Uterus (tissue), 4 donors: Measurements from ENCODE around the gene SLC27A1. TPM values are rescaled to one million over a fixed set of nuclear protein-coding genes. Genes with fewer than 3 reads are reported as not detected.
A peak's percentile ranks its signal among the peaks of the same experiment; 100 is the strongest.

ENCODE experiments used
- DNase-seq, 2 donors: peaks; one replicate each; pipeline ENCODE4 v3.0.0-alpha.2; 2019 to 2020
- H3K27ac ChIP-seq, 2 donors: fragments of 200-600 bp; sonication (generic); 1 replicate in 1 of 2; 2 replicates in 1 of 2; pipeline ENCODE4 v1.5.1; 2016 to 2018
- H3K27me3 ChIP-seq, 2 donors: fragments of 200-600 bp; sonication (generic); one replicate each; pipeline ENCODE4 v1.5.1; 2018 to 2019; ENCODE audit warnings: control low read depth in 1 of 2
- H3K36me3 ChIP-seq, 2 donors: fragments of 200-600 bp; sonication (generic); one replicate each; pipeline ENCODE4 v1.5.1; 2019; ENCODE audit warnings: control low read depth in 1 of 2
- H3K4me1 ChIP-seq, 2 donors: fragments of 200-600 bp; sonication (generic); one replicate each; pipeline ENCODE4 v1.5.1; 2018 to 2019; ENCODE audit warnings: control low read depth in 1 of 2
- H3K4me3 ChIP-seq, 2 donors: fragments of 200-600 bp; sonication (generic); 1 replicate in 1 of 2; 2 replicates in 1 of 2; pipeline ENCODE4 v1.5.1; 2018 to 2019; ENCODE audit warnings: mild to moderate bottlenecking in 1 of 2
- H3K9me3 ChIP-seq, 2 donors: fragments of 200-600 bp; sonication (generic); one replicate each; pipeline ENCODE4 v1.5.1; 2019; ENCODE audit warnings: control low read depth in 1 of 2
- POLR2A ChIP-seq, 2 donors: fragments of 450-650 bp; IDR thresholded peaks; one replicate each; pipeline ENCODE4 v1.6.1; 2016; ENCODE audit warnings: antibody characterized with exemption in 2 of 2, mild to moderate bottlenecking in 1 of 2, moderate library complexity in 1 of 2
- intact Hi-C: fragments of 100-400 bp; cut with DNase I; formaldehyde crosslinking; loops from one replicate; pipeline ENCODE4 v1.15.1; 2023; ENCODE audit warnings: low total_unique reads
- total RNA-seq, 4 donors: library from RNA; depleted of rRNA in 3 of 4; stranded (reverse); fragments of >200 nt in 3 of 4; gene quantifications; one replicate each; pipeline versions ENCODE4 v1.1.0 to v1.2.4, GENCODE V29; 2014 to 2023
- TF ChIP-seq, protein P1 (sequence below), 4 experiments: fragments of 200-600 bp in 2 of 4; fragments of 450-650 bp in 2 of 4; sonication (generic) in 2 of 4; IDR thresholded peaks; one replicate each; pipeline ENCODE4 v1.5.1; 2016 to 2019; ENCODE audit warnings: antibody characterized with exemption in 4 of 4, mild to moderate bottlenecking in 2 of 4, moderate library complexity in 1 of 4
- donor health status: DM: yes; HTN: yes; CAD: no.

SLC27A1 gene
- total RNA-seq, result 10 to 100 TPM in 3 of 4 donors, 1 to 10 TPM in 1; 7.1 to 36.5 (median 26.9) TPM

DNA sequence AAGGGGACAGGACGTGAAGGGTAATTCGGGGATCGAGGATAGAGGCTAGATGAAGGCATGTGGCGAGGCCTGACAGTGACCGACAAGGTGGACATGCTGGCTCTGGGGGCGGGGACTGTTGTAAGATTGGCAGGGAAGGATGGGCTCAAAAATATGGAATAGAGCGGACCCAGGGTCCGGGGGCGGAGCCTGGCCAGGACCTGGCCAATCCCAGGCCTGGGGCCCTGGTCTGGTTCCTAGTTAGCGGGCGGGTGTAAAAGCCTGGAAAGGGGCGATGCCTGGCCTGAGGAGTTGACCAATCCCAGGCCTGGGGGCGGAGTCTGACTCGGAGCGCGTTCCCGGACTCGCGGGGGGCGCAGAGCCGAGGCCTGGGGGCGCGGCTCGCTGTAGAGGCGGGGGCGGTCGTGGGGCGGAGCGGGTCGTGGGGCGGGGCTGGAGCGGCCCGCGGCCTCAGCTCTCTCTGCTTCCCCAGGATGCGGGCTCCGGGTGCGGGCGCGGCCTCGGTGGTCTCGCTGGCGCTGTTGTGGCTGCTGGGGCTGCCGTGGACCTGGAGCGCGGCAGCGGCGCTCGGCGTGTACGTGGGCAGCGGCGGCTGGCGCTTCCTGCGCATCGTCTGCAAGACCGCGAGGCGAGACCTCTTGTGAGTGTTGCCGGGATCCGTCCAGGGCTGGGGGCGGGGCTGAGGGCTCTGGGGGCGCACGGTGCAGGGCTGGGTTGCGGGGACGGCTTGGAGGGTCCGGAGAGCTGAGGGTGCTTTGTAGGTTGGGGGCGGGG, at the start of gene SLC27A1:
TSS of gene SLC27A1 (plus strand) at position 457 of the 774 bp plus-strand sequence. CDS start at position 474, 17 bp downstream.
- H3K27me3 ChIP-seq, result no peaks in the 10 kb centered on the region
- peak within 1 kb of the TSS; percentile 54 to 78 for H3K4me3 ChIP-seq
- peak within 1 kb of the TSS; percentile 89 to 92 for H3K27ac ChIP-seq
- intact Hi-C loops, result no loop called here
- H3K36me3 ChIP-seq, result no peaks in the 10 kb centered on the region
- no peaks in the 10 kb centered on the region for H3K9me3 ChIP-seq
- peak; percentile 99 for DNase-seq
- H3K4me1 ChIP-seq, result peaks cover 5 to 15% of the 10 kb centered on the region in 2 donors
- TF ChIP-seq, protein P1, sequence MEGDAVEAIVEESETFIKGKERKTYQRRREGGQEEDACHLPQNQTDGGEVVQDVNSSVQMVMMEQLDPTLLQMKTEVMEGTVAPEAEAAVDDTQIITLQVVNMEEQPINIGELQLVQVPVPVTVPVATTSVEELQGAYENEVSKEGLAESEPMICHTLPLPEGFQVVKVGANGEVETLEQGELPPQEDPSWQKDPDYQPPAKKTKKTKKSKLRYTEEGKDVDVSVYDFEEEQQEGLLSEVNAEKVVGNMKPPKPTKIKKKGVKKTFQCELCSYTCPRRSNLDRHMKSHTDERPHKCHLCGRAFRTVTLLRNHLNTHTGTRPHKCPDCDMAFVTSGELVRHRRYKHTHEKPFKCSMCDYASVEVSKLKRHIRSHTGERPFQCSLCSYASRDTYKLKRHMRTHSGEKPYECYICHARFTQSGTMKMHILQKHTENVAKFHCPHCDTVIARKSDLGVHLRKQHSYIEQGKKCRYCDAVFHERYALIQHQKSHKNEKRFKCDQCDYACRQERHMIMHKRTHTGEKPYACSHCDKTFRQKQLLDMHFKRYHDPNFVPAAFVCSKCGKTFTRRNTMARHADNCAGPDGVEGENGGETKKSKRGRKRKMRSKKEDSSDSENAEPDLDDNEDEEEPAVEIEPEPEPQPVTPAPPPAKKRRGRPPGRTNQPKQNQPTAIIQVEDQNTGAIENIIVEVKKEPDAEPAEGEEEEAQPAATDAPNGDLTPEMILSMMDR (IDR thresholded peaks at IDR 0.05), result peak in 1 of 4 experiments; percentile 8
- TF ChIP-seq POLR2A (IDR thresholded peaks at IDR 0.05), result peak in 1 of 2 donors; percentile 58

DNA sequence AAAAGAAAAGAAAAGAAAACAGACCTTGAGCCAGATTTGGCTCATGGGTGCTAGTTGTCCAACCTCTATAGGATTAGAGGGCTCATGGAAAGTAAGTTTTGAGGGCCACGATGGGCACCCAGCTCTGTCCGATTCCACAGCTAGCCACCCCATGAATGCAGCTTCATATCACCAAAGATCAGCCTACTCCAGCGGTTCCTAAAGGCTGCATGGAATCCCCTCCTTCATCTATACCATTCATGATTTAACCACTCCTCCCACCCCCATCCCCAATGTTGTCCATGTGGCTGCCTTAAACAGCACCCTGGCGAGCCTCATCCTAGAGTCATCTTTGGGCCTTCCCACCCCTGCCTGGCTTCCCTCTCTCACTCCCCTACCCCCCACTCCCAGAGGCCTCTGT, 48.4 kb upstream of the SLC27A1 start:
- no peak for DNase-seq
- Histone ChIP-seq H3K27ac (no peak overlapping the region), H3K4me1 (no peaks in the 10 kb centered on the region), H3K9me3 (no peaks in the 10 kb centered on the region), H3K4me3 (no peak overlapping the region), H3K27me3 (no peaks in the 10 kb centered on the region), H3K36me3 (no peaks in the 10 kb centered on the region)
- no peak for TF ChIP-seq POLR2A (IDR thresholded peaks at IDR 0.05)
- TF ChIP-seq, protein P1 (IDR thresholded peaks at IDR 0.05), result no peak
- intact Hi-C loops, result no loop called here

DNA sequence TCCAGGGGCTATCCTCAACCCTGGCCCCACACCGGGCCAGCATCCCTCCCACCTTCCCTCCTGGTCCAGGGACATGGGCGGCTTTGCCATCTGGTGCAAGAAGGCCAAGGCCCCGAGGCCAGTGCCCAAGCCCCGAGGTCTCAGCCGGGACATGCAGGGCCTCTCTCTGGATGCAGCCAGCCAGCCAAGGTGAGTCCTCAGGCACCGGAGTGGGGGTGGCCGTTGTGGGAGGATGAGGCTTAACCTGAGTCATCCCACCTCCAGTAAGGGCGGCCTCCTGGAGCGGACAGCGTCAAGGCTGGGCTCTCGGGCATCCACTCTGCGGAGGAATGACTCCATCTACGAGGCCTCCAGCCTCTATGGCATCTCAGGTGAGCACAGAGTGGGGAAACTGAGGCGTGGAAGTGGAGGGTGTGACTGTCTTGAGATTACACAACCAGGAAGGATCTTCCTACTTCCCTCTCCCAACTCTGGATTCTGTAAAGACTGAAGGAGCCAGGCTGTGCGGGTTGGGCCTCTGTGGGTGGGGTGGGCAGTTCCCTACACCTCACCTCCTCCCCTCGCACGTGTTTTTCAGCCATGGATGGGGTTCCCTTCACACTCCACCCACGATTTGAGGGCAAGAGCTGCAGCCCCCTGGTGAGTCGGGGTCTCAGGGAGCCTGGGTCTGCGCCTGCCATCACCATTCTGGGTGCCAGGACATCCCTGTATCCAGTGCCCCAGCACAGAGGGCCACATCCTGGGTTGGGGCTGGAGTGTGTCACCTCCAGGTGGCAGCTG, 46.7 kb upstream of the SLC27A1 start:
- H3K4me1 ChIP-seq, result no peaks in the 10 kb centered on the region
- no peaks in the 10 kb centered on the region for H3K36me3 ChIP-seq
- no peak for DNase-seq
- TF ChIP-seq, protein P1 (IDR thresholded peaks at IDR 0.05), result no peak
- TF ChIP-seq POLR2A (IDR thresholded peaks at IDR 0.05), result no peak
- no peak overlapping the region for H3K27ac ChIP-seq
- H3K9me3 ChIP-seq, result no peaks in the 10 kb centered on the region
- no peaks in the 10 kb centered on the region for H3K27me3 ChIP-seq
- H3K4me3 ChIP-seq, result no peak overlapping the region
- intact Hi-C loops, result no loop called here

DNA sequence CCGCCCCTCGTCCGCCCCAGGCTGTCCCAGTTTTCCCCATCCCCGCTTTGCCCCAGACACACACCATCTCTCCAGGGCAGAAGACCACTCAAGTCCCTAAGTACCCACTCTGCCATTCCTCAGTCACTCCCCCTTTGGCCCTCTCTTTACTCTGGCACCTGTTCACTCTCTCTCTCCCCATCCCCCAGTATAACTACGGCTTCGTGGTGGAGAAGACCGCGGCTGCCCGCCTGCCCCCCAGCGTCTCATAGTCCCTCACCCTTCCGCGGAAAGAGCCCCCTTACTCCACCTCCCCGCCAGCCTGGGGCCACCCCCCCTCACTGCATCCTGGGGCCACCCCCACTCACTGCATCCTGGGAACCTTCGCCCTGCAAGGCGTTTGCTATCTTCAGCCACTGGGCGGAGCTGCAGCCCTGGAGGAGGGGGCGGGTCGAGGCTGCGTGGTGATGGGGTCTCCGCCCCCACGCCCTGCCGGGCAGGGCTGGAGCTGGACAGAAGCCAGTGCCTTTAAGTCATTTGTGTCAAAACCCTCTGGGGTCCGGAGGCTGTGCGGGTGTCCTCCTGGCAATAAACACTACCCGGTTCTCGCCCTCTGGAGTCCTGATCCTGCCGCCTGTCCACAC, 45.5 kb upstream of the SLC27A1 start:
- Histone ChIP-seq H3K36me3 (no peaks in the 10 kb centered on the region), H3K27me3 (no peaks in the 10 kb centered on the region), H3K27ac (no peak overlapping the region), H3K4me1 (no peaks in the 10 kb centered on the region), H3K9me3 (no peaks in the 10 kb centered on the region), H3K4me3 (no peak overlapping the region)
- intact Hi-C loops, result no loop called here
- TF ChIP-seq, protein P1 (IDR thresholded peaks at IDR 0.05), result peak in 2 of 4 experiments; percentile 29 to 37
- no peak for TF ChIP-seq POLR2A (IDR thresholded peaks at IDR 0.05)
- no peak for DNase-seq
